Muscle layer of colon (tissue), 2 donors: ENCODE data around the gene GPR37L1.

ENCODE experiments used
- H3K27ac ChIP-seq: one replicate; pipeline ENCODE4 v1.7.0; 2013; ENCODE audit warnings: low read depth, mild to moderate bottlenecking, low read length, moderate library complexity
- H3K27me3 ChIP-seq, 2 donors: one replicate each; pipeline ENCODE4 v1.7.0; 2013; ENCODE audit warnings: low read length in 2 of 2, mild to moderate bottlenecking in 2 of 2; ENCODE audit not compliant: insufficient read depth in 2 of 2, control insufficient read depth in 1 of 2
- H3K36me3 ChIP-seq: one replicate; pipeline ENCODE4 v1.7.0; 2013; ENCODE audit warnings: mild to moderate bottlenecking, low read length; ENCODE audit not compliant: insufficient read depth
- H3K4me1 ChIP-seq: one replicate; pipeline ENCODE4 v1.7.0; 2013; ENCODE audit warnings: mild to moderate bottlenecking, low read length; ENCODE audit not compliant: insufficient read depth
- H3K4me3 ChIP-seq, 2 donors: one replicate each; pipeline ENCODE4 v1.7.0; 2013; ENCODE audit warnings: low read length in 2 of 2, low read depth in 1 of 2, mild to moderate bottlenecking in 1 of 2, moderate library complexity in 1 of 2
- H3K9ac ChIP-seq: one replicate; pipeline ENCODE4 v1.7.0; 2013; ENCODE audit warnings: low read length
- H3K9me3 ChIP-seq: one replicate; pipeline ENCODE4 v1.7.0; 2013; ENCODE audit warnings: mild to moderate bottlenecking, low read length
- donor health status: abdominal sarcoma.
- donor health status: Adenocarcinoma of cecum.

Gene GPR37L1

GRCh38 chr1:202151045-202151444 lies 28.3 kb downstream of the GPR37L1 start:
- Histone ChIP-seq H3K4me3 (no peak overlapping the region), H3K36me3 (no peaks in the 10 kb centered on the region), H3K27ac (no peak overlapping the region), H3K9ac (no peak overlapping the region), H3K27me3 (no peaks in the 10 kb centered on the region), H3K9me3 (no peaks in the 10 kb centered on the region), H3K4me1 (no peaks in the 10 kb centered on the region)

GRCh38 chr1:202152399-202152798 lies 29.7 kb downstream of the GPR37L1 start:
- H3K9ac ChIP-seq: no peak overlapping the region
- H3K27ac ChIP-seq: no peak overlapping the region
- no peaks in the 10 kb centered on the region for H3K4me1 ChIP-seq
- no peaks in the 10 kb centered on the region for H3K9me3 ChIP-seq
- H3K27me3 ChIP-seq: no peaks in the 10 kb centered on the region
- no peaks in the 10 kb centered on the region for H3K36me3 ChIP-seq
- no peak overlapping the region for H3K4me3 ChIP-seq

- Histone ChIP-seq H3K9ac (no peak overlapping the region), H3K9me3 (no peaks in the 10 kb centered on the region), H3K27ac (no peak overlapping the region), H3K4me3 (no peak overlapping the region), H3K36me3 (no peaks in the 10 kb centered on the region), H3K4me1 (no peaks in the 10 kb centered on the region), H3K27me3 (no peaks in the 10 kb centered on the region)
Observed at GRCh38 chr1:202153284-202153683, 30.6 kb downstream of the GPR37L1 start.

- no peak overlapping the region for H3K9ac ChIP-seq
- H3K27ac ChIP-seq: no peak overlapping the region
- H3K4me1 ChIP-seq: no peaks in the 10 kb centered on the region
Observed at GRCh38 chr1:202154148-202154765, 31.5 kb downstream of the GPR37L1 start.

GRCh38 chr1:202154766-202155477 lies 32.2 kb downstream of the GPR37L1 start:
- no peaks in the 10 kb centered on the region for H3K27me3 ChIP-seq
- H3K27ac ChIP-seq: no peak overlapping the region
- H3K9ac ChIP-seq: no peak overlapping the region
- H3K4me1 ChIP-seq: no peaks in the 10 kb centered on the region
- H3K4me3 ChIP-seq: no peak overlapping the region
- no peaks in the 10 kb centered on the region for H3K36me3 ChIP-seq
- no peaks in the 10 kb centered on the region for H3K9me3 ChIP-seq

More at GRCh38 chr1:202154148-202154765, 31.5 kb downstream of the GPR37L1 start:
- H3K4me3 ChIP-seq: no peak overlapping the region
- no peaks in the 10 kb centered on the region for H3K36me3 ChIP-seq
- no peaks in the 10 kb centered on the region for H3K9me3 ChIP-seq
- H3K27me3 ChIP-seq: no peaks in the 10 kb centered on the region

- no peaks in the 10 kb centered on the region for H3K36me3 ChIP-seq
- no peaks in the 10 kb centered on the region for H3K4me1 ChIP-seq
- H3K27me3 ChIP-seq: no peaks in the 10 kb centered on the region
- H3K27ac ChIP-seq: no peak overlapping the region
- H3K4me3 ChIP-seq: no peak overlapping the region
- no peaks in the 10 kb centered on the region for H3K9me3 ChIP-seq
- no peak overlapping the region for H3K9ac ChIP-seq
Observed at GRCh38 chr1:202155478-202156021, 32.8 kb downstream of the GPR37L1 start.

- H3K36me3 ChIP-seq: no peaks in the 10 kb centered on the region
- no peak overlapping the region for H3K4me3 ChIP-seq
- no peaks in the 10 kb centered on the region for H3K9me3 ChIP-seq
- no peaks in the 10 kb centered on the region for H3K27me3 ChIP-seq
- no peaks in the 10 kb centered on the region for H3K4me1 ChIP-seq
- H3K27ac ChIP-seq: no peak overlapping the region
- no peak overlapping the region for H3K9ac ChIP-seq
Observed at GRCh38 chr1:202156590-202156989, 33.9 kb downstream of the GPR37L1 start.

- Histone ChIP-seq H3K9me3 (no peaks in the 10 kb centered on the region), H3K27me3 (no peaks in the 10 kb centered on the region), H3K4me3 (no peak overlapping the region), H3K36me3 (no peaks in the 10 kb centered on the region), H3K27ac (no peak overlapping the region), H3K9ac (no peak overlapping the region), H3K4me1 (no peaks in the 10 kb centered on the region)
Observed at GRCh38 chr1:202157945-202158344, 35.2 kb downstream of the GPR37L1 start.

- Histone ChIP-seq H3K4me1 (no peaks in the 10 kb centered on the region), H3K9ac (no peak overlapping the region), H3K9me3 (no peaks in the 10 kb centered on the region), H3K27me3 (no peaks in the 10 kb centered on the region), H3K36me3 (no peaks in the 10 kb centered on the region), H3K27ac (no peak overlapping the region), H3K4me3 (no peak overlapping the region)
Observed at GRCh38 chr1:202158810-202159533, 36.3 kb downstream of the GPR37L1 start.

GRCh38 chr1:202159534-202160371 lies 37.0 kb downstream of the GPR37L1 start:
- H3K9ac ChIP-seq: no peak overlapping the region
- no peaks in the 10 kb centered on the region for H3K27me3 ChIP-seq
- no peak overlapping the region for H3K27ac ChIP-seq
- H3K4me3 ChIP-seq: no peak overlapping the region
- no peaks in the 10 kb centered on the region for H3K4me1 ChIP-seq
- no peaks in the 10 kb centered on the region for H3K9me3 ChIP-seq
- no peaks in the 10 kb centered on the region for H3K36me3 ChIP-seq
